Rectal smooth muscle tissue (tissue), 1 donor: Measurements from ENCODE around the gene BOLA2B.
"Not testable (repeated sequence)": the region's sequence is repeated elsewhere in the genome, so short reads cannot be mapped to it uniquely, and the experiment has no call there.

Source experiments
- H3K27ac ChIP-seq: one replicate; pipeline ENCODE4 v1.7.0; 2013; ENCODE audit warnings: low read depth, low read length, inconsistent platforms
- H3K27me3 ChIP-seq: one replicate; pipeline ENCODE4 v1.7.0; 2013; ENCODE audit warnings: low read length; ENCODE audit not compliant: control insufficient read depth, insufficient read depth
- H3K36me3 ChIP-seq: one replicate; pipeline ENCODE4 v1.7.0; 2013; ENCODE audit warnings: low read length; ENCODE audit not compliant: control insufficient read depth, insufficient read depth
- H3K4me1 ChIP-seq: one replicate; pipeline ENCODE4 v1.7.0; 2013; ENCODE audit warnings: low read length; ENCODE audit not compliant: control insufficient read depth, insufficient read depth
- H3K4me3 ChIP-seq: one replicate; pipeline ENCODE4 v1.7.0; 2013; ENCODE audit warnings: low read length
- H3K9ac ChIP-seq: one replicate; pipeline ENCODE4 v1.7.0; 2013; ENCODE audit warnings: low read length

The BOLA2B gene

DNA sequence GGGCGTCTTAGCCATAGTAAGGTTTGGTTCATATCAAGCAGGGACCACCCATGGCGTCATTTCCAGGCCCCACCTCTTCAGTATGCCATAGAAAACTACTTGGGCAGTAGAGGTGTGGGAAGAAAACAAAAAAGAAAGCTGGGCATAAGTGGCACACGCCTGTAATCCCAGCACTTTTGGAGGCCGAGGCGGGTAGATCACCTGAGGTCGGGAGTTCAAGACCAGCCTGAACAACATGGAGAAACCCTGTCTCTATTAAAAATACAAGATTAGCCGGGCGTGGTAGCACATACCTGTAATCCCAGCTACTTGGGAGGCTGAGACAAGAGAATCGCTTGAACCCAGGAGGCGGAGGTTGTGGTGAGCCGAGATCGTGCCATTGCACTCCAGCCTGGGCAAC, 2.3 kb downstream of the BOLA2B start:
- H3K4me3 ChIP-seq, H3K27ac ChIP-seq, H3K9ac ChIP-seq, H3K4me1 ChIP-seq, H3K36me3 ChIP-seq, H3K27me3 ChIP-seq: not testable (repeated sequence)

DNA sequence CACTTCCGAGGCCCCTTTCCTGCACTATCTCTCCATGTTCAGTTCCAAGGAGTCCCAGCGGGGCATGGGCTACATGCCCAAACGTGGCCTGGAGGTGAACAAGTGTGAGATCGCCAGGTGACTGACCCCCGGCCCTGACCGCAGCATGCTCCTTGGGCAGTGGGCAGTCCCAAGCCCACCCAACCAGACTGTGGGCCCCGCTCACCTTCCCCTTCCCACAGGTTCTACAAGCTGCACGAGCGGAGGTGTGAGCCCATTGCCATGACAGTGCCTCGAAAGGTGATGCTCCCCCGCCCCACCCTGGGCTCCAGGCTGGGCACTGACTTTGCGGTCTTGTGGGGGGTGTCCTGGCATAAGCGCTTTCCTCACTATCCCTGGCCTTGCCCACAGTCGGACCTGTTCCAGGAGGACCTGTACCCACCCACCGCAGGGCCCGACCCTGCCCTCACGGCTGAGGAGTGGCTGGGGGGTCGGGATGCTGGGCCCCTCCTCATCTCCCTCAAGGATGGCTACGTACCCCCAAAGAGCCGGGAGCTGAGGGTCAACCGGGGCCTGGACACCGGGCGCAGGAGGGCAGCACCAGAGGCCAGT, 5.4 kb downstream of the BOLA2B start:
- H3K36me3 ChIP-seq: no peaks in the 10 kb centered on the region
- no peaks in the 10 kb centered on the region for H3K27me3 ChIP-seq
- no peak overlapping the region for H3K9ac ChIP-seq
- no peaks in the 10 kb centered on the region for H3K4me1 ChIP-seq
- no peak overlapping the region for H3K4me3 ChIP-seq
- no peak overlapping the region for H3K27ac ChIP-seq

GRCh38 chr16:30187556-30187865, 6.0 kb downstream of the BOLA2B start:
- Histone ChIP-seq H3K27ac (no peak overlapping the region), H3K36me3 (no peaks in the 10 kb centered on the region), H3K4me3 (no peak overlapping the region), H3K4me1 (no peaks in the 10 kb centered on the region), H3K27me3 (no peaks in the 10 kb centered on the region), H3K9ac (no peak overlapping the region)

DNA sequence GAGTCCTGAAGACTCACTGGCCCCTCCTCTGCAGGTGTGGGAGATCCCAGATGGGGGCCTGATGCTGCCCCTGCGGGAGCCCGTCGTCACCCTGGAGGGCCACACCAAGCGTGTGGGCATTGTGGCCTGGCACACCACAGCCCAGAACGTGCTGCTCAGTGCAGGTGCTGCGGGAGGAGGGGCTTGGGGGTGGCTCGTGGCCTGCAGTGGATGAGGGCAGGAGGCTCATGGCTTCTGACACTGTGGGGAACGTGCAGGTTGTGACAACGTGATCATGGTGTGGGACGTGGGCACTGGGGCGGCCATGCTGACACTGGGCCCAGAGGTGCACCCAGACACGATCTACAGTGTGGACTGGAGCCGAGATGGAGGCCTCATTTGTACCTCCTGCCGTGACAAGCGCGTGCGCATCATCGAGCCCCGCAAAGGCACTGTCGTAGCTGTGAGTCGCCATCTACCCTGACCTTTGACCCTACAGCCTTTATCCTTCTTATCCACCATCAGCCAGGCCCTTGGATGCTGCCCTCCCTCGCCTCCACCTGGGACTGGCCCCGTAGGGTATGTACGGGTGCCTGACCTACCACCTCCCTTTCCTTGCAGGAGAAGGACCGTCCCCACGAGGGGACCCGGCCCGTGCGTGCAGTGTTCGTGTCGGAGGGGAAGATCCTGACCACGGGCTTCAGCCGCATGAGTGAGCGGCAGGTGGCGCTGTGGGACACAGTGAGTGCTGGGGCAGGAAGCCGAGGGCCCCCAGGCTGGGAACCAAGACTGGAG, 6.5 kb downstream of the BOLA2B start:
- Histone ChIP-seq H3K4me3 (peak overlapping the region; percentile 42), H3K4me1 (no peaks in the 10 kb centered on the region), H3K9ac (no peak overlapping the region), H3K36me3 (no peaks in the 10 kb centered on the region), H3K27ac (no peak overlapping the region), H3K27me3 (no peaks in the 10 kb centered on the region)

- Histone ChIP-seq H3K9ac (no peak overlapping the region), H3K4me1 (no peaks in the 10 kb centered on the region), H3K4me3 (peak overlapping the region; percentile 42), H3K27ac (no peak overlapping the region), H3K27me3 (no peaks in the 10 kb centered on the region), H3K36me3 (no peaks in the 10 kb centered on the region)
Observed at GRCh38 chr16:30186444-30186781, 7.1 kb downstream of the BOLA2B start.

DNA sequence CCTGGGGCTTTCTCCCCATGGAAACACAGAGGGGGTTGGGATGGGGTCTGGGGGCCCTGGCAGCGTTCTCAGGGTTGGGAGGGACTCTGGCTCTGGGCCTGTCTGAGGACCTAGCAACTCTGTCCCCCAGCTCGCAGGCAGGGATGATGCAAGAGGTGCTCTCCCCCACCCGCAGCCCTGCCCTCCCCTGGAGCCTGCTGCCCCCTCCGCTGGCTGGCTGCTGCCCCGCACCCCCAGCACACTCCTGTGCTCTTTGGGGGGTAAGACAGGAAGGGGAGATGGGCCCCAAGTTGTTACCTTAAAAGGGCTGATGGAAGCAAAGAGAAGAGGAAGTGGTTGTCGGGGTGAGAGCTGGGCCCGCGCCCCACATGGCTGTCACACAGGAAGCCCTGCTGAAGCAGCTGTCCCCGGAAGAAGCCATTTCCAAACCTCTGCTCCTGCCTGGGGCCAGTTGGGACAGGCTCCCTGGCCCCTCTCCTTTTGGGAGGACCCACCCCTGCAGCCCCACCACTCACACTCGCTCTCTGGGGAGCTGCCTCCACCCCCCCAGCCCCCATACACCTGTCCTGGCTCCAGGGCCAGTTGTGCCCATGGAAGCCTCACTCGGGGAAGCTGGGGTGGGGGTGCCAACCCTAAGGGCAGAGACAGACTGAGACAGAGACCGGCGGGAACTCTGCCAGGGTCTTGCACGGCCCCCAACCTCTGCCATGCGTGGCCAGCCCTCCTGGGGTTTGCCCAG, 7.6 kb downstream of the BOLA2B start:
- Histone ChIP-seq H3K4me1 (no peaks in the 10 kb centered on the region), H3K36me3 (no peaks in the 10 kb centered on the region), H3K4me3 (peak overlapping the region; percentile 71), H3K27ac (no peak overlapping the region), H3K9ac (no peak overlapping the region), H3K27me3 (no peaks in the 10 kb centered on the region)

GRCh38 chr16:30184891-30185682, 8.4 kb downstream of the BOLA2B start:
- peak overlapping the region; percentile 71 for H3K4me3 ChIP-seq
- H3K4me1 ChIP-seq: no peaks in the 10 kb centered on the region
- no peaks in the 10 kb centered on the region for H3K36me3 ChIP-seq
- H3K9ac ChIP-seq: no peak overlapping the region
- H3K27ac ChIP-seq: no peak overlapping the region
- H3K27me3 ChIP-seq: no peaks in the 10 kb centered on the region

DNA sequence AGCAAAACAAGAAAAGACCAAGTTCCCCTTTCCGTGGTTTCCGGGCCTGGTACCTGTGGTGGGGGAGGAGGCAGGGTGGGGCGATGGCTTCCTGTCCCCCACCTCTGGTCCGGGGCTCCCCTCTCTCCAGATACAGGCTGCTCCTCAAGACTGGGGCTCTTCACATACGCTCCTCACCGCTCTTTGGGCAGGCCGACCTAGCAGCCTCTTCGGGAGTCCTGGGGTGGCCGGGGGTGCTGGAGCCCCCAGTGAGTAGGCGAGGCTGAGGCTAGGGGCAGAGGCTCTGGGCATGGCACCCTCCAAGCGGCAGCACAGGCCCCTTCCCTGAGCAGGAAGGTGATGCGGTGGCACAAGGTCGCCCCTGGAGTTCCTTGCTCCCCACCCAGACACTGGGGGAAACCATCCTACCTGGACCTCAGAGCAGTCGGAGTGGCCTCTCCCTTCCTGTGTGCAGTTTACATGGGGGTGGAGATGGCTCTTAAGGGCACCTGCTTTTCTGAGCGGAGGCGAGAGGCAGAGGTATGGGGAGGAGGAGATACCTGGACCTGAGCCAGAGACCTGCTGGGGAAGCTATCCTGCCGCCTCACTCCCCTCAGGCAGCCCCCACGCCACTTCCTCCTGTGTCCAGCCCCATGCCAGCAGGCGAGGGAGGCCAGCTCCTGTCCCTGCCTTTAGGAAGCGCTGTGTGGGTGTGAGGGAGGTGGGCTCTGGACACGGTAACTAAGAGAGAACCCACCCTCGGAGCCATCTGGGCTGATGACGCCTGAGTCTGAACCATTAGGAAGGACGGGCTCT, 9.2 kb downstream of the BOLA2B start:
- Histone ChIP-seq H3K27ac (no peak overlapping the region), H3K36me3 (no peaks in the 10 kb centered on the region), H3K4me1 (no peaks in the 10 kb centered on the region), H3K27me3 (no peaks in the 10 kb centered on the region), H3K4me3 (peak overlapping the region; percentile 71), H3K9ac (no peak overlapping the region)

DNA sequence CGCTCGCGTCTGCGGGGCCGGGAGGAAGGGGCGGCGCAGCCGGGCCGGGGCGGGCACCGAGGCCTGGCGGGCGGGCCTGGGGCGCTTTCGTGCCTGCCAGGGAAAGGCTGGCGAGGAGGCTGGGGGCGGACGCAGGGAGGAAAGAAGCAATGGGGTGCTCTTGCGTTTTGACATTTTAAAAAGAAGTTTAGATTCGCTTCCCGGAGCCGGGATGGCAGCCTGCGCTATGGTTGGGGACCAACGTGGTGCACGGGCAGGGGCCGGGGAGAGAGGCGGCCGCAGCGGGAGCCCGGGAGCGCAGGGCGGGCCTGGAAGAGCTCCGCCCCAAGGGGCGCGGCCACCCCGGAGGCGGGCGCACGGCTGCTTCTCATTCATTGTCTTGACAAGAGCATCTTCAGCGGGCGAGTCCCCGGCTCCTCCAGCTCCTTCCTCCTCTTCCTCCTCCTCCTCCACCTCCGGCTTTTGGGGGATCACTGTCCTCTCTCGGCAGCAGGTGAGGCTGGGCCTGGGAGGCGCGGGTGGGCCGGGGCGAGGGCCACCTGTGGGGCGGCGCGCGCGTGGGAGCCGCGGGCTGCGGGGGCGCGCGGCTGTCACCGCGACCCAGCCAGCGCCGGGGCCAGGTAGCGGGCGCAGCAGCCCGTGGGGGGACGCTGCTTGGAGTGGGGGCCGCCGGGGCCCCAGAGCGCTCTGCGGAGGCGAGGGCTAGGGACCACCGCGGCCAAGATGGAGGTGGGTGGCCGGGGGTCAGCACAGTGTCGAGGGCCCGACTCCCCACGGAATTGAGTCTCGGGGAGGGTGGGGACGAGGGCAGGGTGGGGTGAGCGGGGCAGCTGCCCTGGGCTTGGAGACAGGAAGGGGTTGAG, 10.0 kb downstream of the BOLA2B start, which contains the start of gene CORO1A:
TSS of gene CORO1A (plus strand) at position 370 of the 863 bp plus-strand sequence. CDS start 1,608 bp downstream, outside the sequence.
- Histone ChIP-seq H3K4me3 (peak within 1 kb of the TSS; percentile 71), H3K36me3 (no peaks in the 10 kb centered on the region), H3K27me3 (no peaks in the 10 kb centered on the region), H3K27ac (no peak within 1 kb of the TSS), H3K9ac (peak within 1 kb of the TSS; percentile 57), H3K4me1 (no peaks in the 10 kb centered on the region)

DNA sequence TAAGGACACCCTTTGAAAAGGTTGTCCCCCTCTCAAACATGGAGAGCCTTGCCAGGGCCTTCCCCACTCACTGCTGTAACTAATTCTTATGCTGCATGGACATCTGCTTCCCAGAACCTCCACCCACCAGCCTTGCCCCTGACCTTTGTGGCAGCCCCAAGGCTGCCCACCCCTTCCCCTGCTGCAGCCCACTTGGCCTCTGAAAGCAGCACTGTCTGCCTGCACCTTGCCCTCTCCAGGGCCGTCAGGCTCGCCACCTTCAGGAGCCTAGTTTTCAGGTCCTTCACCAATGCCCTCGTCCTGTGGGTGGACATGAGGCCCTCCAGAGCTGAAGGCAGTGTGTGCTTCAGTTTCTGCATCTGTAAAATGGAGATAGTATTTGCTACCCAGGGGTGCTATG, 12.7 kb downstream of the BOLA2B start:
- H3K36me3 ChIP-seq: no peaks in the 10 kb centered on the region

GRCh38 chr16:30179931-30180330, 13.5 kb downstream of the BOLA2B start:
- Histone ChIP-seq H3K9ac (no peak overlapping the region), H3K4me1 (no peaks in the 10 kb centered on the region), H3K27me3 (no peaks in the 10 kb centered on the region)

More for the DNA sequence above, 12.7 kb downstream of the BOLA2B start:
- no peaks in the 10 kb centered on the region for H3K27me3 ChIP-seq
- H3K9ac ChIP-seq: no peak overlapping the region
- no peak overlapping the region for H3K4me3 ChIP-seq
- H3K27ac ChIP-seq: no peak overlapping the region
- H3K4me1 ChIP-seq: no peaks in the 10 kb centered on the region

More at GRCh38 chr16:30179931-30180330, 13.5 kb downstream of the BOLA2B start:
- Histone ChIP-seq H3K4me3 (no peak overlapping the region), H3K27ac (no peak overlapping the region), H3K36me3 (no peaks in the 10 kb centered on the region)
